ENCODE data around the gene NTHL1. TPM values are rescaled to one million over a fixed set of nuclear protein-coding genes. Genes with fewer than 3 reads are reported as not detected.

Gene NTHL1
- total and polyA plus RNA-seq, 2 of the 8 experiments (the other 6 are each of a cell fraction or from before 2014, with no cell fraction given) = 70.9 to 150 TPM

DNA sequence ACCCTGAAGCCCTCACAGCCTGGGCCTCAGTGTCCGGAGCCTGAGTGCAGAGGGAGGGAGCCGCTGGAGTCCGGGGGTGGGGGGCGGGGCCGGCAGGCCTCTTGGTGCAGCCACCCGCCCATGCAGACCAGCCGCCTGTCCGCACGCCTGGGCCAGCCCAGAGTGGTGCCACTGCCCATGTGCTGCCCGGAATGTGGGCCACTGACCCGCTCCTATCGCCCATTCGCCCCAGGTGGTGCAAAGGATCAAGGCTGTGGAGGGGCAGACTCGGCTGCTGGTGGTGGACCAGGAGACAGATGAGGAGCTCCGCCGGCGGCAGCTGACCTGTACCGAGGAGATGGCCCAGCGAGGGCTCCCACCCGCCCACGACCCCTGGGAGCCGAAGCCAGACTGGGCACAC is 18.3 kb downstream of the NTHL1 start:
- peaks cover 0 to 27% (median 19%) of the 10 kb centered on the region in 4 experiments; a peak in 5 of 7 replicates for H3K27me3 ChIP-seq (replicated peaks in 1 of 4; ENCODE audit: control insufficient read depth in 3 of 4, extremely low read depth in 1 of 4, insufficient read depth in 3 of 4, low read length in 3 of 4)
- peaks cover 7% of the 10 kb centered on the region; the same call in 1 of the 2 replicates for H3K23me2 ChIP-seq (ENCODE audit: low read depth, low read length)
- no peak overlapping the region for H2AK5ac ChIP-seq (ENCODE audit: low read depth, low read length)
- WGBS, 2 experiments (ENCODE audit: extremely low coverage in 1 of 2, insufficient coverage in 1 of 2, insufficient read length in 1 of 2, insufficient replicate concordance in 2 of 2, low coverage in 1 of 2, low lambda C conversion rate in 2 of 2, missing lambda C conversion rate in 1 of 2) = no CpG with 5 or more reads among the region's 22 CpGs
- H4K8ac ChIP-seq (ENCODE audit: extremely low read depth, insufficient read depth, low read length) = no peak overlapping the region
- no peak overlapping the region for H3K27ac ChIP-seq (ENCODE audit: low read depth, low read length)
- no peaks in the 10 kb centered on the region for H3K79me2 ChIP-seq (ENCODE audit: control insufficient read depth in 1 of 2, insufficient read depth in 2 of 2, low read length in 2 of 2)
- H4K91ac ChIP-seq (replicated peaks; ENCODE audit: insufficient read length, low read length) = no peak overlapping the region
- no peaks in the 10 kb centered on the region for H3K36me3 ChIP-seq (ENCODE audit: control insufficient read depth in 2 of 4, insufficient read depth in 4 of 4, low read length in 3 of 4)
- TF ChIP-seq, protein P1, sequence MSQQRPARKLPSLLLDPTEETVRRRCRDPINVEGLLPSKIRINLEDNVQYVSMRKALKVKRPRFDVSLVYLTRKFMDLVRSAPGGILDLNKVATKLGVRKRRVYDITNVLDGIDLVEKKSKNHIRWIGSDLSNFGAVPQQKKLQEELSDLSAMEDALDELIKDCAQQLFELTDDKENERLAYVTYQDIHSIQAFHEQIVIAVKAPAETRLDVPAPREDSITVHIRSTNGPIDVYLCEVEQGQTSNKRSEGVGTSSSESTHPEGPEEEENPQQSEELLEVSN (IDR thresholded peaks at IDR 0.05) = no peak
- H2BK12ac ChIP-seq (ENCODE audit: low read depth, low read length) = no peak overlapping the region
- CTCF ChIA-PET (ENCODE audit: partially characterized antibody) = interaction anchor here (0.6 to 2.3 kb wide), 7 partner anchors 12 to 111 kb away, joined by 3 to 7 read pairs (median 4); partner anchors contain the start of genes NTHL1 and TSC2
- no peak overlapping the region for H3K23ac ChIP-seq (ENCODE audit: insufficient read length)
- H2BK15ac ChIP-seq (ENCODE audit: low read length) = no peak overlapping the region; the same call in 1 of the 2 replicates
- H4K20me1 ChIP-seq (replicated peaks in 1 of 2; ENCODE audit: control insufficient read depth in 1 of 2, insufficient read depth in 2 of 2, low read length in 2 of 2) = peaks cover 0 to 11% of the 10 kb centered on the region in 2 experiments
- peaks cover 0 to 8% (median 5%) of the 10 kb centered on the region in 4 experiments; a peak in 5 of 7 replicates for H3K4me1 ChIP-seq (replicated peaks in 1 of 4; ENCODE audit: control insufficient read depth in 3 of 4, insufficient read depth in 4 of 4, low read length in 3 of 4)
- DNase-seq (ENCODE audit: low read depth in 1 of 2, low spot score in 2 of 2) (peak in 1 of 2 experiments; percentile 47), FAIRE-seq (no peak)
- H3K56ac ChIP-seq (replicated peaks; ENCODE audit: insufficient read length, low read depth, low read length) = no peak overlapping the region
- no peak overlapping the region for H3K18ac ChIP-seq (ENCODE audit: extremely low read depth, low read length)
- no peak overlapping the region for H3K4me3 ChIP-seq (ENCODE audit: extremely low read depth in 1 of 4, insufficient read depth in 2 of 4, low read depth in 3 of 4, low read length in 4 of 4)
- H2BK5ac ChIP-seq (ENCODE audit: low read depth, low read length) = no peak overlapping the region
- no peak overlapping the region for H2BK120ac ChIP-seq (replicated peaks; ENCODE audit: low read depth, low read length)
- no peak overlapping the region for H2AFZ ChIP-seq (ENCODE audit: low read length)
- H3K9ac ChIP-seq (replicated peaks in 1 of 4; ENCODE audit: extremely low read depth in 1 of 4, low read depth in 3 of 4, low read length in 3 of 4) = no peak overlapping the region
- no peaks in the 10 kb centered on the region for H3K79me1 ChIP-seq (ENCODE audit: low read depth, low read length)
- no peak overlapping the region for H3K4me2 ChIP-seq (ENCODE audit: insufficient read depth in 1 of 2, low read depth in 2 of 2, low read length in 2 of 2)
- H4K5ac ChIP-seq (ENCODE audit: insufficient read length, low read depth, low read length) = no peak overlapping the region
- POLR2A ChIA-PET (ENCODE audit: partially characterized antibody) = interaction anchor here (1.0 kb wide), 1 partner anchor 96 kb away, joined by 3 read pairs; no protein-coding TSS in a partner anchor
- no peak overlapping the region for H3K14ac ChIP-seq (ENCODE audit: insufficient read length)
- no peak overlapping the region for H2BK20ac ChIP-seq (ENCODE audit: low read length)
- no peaks in the 10 kb centered on the region for H3K9me3 ChIP-seq (ENCODE audit: insufficient read depth in 2 of 2, low read depth in 1 of 2, low read length in 1 of 2)
- H3K4ac ChIP-seq (replicated peaks; ENCODE audit: insufficient read length, low read depth, low read length) = no peak overlapping the region

All from H1 (cell line).